Stomach (tissue), 9 donors: Measurements from ENCODE around the gene ZFYVE9. TPM values are rescaled to one million over a fixed set of nuclear protein-coding genes. Genes with fewer than 3 reads are reported as not detected.

Experiments
- DNase-seq, 2 donors: peaks; one replicate each; pipeline versions ENCODE4 v3.0.0 to v3.0.0-alpha.2; 2013 to 2019
- H3K27ac ChIP-seq, 5 donors: fragments of 200-600 bp in 4 of 5; sonication (generic) in 4 of 5; one replicate each; pipeline ENCODE4 v1.5.1; 2013 to 2019; ENCODE audit warnings: mild to moderate bottlenecking in 1 of 5, moderate library complexity in 1 of 5
- H3K27me3 ChIP-seq, 3 donors: fragments of 200-600 bp; sonication (generic); one replicate each; pipeline ENCODE4 v1.5.1; 2017 to 2019; ENCODE audit warnings: mixed run types in 1 of 3
- H3K36me3 ChIP-seq, 4 donors: fragments of 200-600 bp; sonication (generic); 1 replicate in 3 of 4; 2 replicates in 1 of 4; pipeline ENCODE4 v1.5.1; 2016 to 2019
- H3K4me1 ChIP-seq, 4 donors: fragments of 200-600 bp; sonication (generic); one replicate each; pipeline ENCODE4 v1.5.1; 2016 to 2019
- H3K4me3 ChIP-seq, 4 donors: fragments of 200-600 bp; sonication (generic) in 3 of 4; one replicate each; pipeline ENCODE4 v1.5.1; 2016 to 2019; ENCODE audit warnings: mild to moderate bottlenecking in 1 of 4
- H3K9me3 ChIP-seq, 4 donors: fragments of 200-600 bp; sonication (generic); one replicate each; pipeline ENCODE4 v1.5.1; 2016 to 2019
- EP300 ChIP-seq: sonication (generic); formaldehyde crosslinking; IDR thresholded peaks from one replicate; pipeline ENCODE4 v1.6.1; 2017; ENCODE audit warnings: antibody characterized with exemption
- POLR2A ChIP-seq, 4 donors: fragments of 450-650 bp; IDR thresholded peaks; one replicate each; pipeline ENCODE4 v1.6.1; 2016; ENCODE audit warnings: antibody characterized with exemption in 4 of 4, control low read depth in 2 of 4, mild to moderate bottlenecking in 1 of 4, moderate library complexity in 1 of 4
- POLR2AphosphoS5 ChIP-seq, 3 donors: sonication (generic); formaldehyde crosslinking; IDR thresholded peaks; one replicate each; pipeline ENCODE4 v1.6.1; 2016; ENCODE audit warnings: antibody characterized with exemption in 3 of 3
- WGBS, 5 donors: extraction: QIAGEN DNeasy Blood & Tissue Kit in 3 of 5; methylation state at CpG; one replicate each; pipeline versions ENCODE4 v1.1.5 to v1.1.7; 2013 to 2018; 5-methylcytosine and 5-hydroxymethylcytosine counted together
- intact Hi-C: fragments of 100-400 bp; cut with DNase I; formaldehyde crosslinking; loops from one replicate; pipeline ENCODE4 v1.15.1; 2023; ENCODE audit warnings: low total_unique reads
- polyA plus RNA-seq, 3 donors: library from polyadenylated mRNA; stranded (reverse); fragments of 200-250 nt; gene quantifications; one replicate each; pipeline ENCODE4 v1.2.3, GENCODE V29; 2013
- total RNA-seq, 5 donors: library from RNA; depleted of rRNA; stranded (reverse); fragments of >200 nt; gene quantifications; one replicate each; pipeline versions ENCODE4 v1.1.0 to v1.2.3, GENCODE V29; 2014 to 2016
- TF ChIP-seq, protein P1 (sequence below), 7 experiments: fragments of 450-650 bp in 4 of 7; fragments of 200-600 bp in 3 of 7; sonication (generic) in 3 of 7; IDR thresholded peaks; one replicate each; pipeline ENCODE4 v1.5.1; 2016 to 2019; ENCODE audit warnings: antibody characterized with exemption in 7 of 7, control low read depth in 2 of 7, mild to moderate bottlenecking in 1 of 7
- donor health status: healthy with polysubstance abuse.
- donor health status: Bipolar disorder and iron deficiency.
- donor health status: healthy.

ZFYVE9 gene
- total and polyA plus RNA-seq, 8 donors: 3.6 to 61.1 (median 15.7) TPM

GRCh38 chr1:52365071-52365745 is 223.3 kb downstream of the ZFYVE9 start:
- Histone ChIP-seq H3K9me3 (no peaks in the 10 kb centered on the region), H3K4me3 (peak overlapping the region; percentile 64 to 99 (median 92)), H3K27me3 (no peaks in the 10 kb centered on the region), H3K4me1 (peaks cover 9 to 47% (median 32%) of the 10 kb centered on the region in 4 donors), H3K36me3 (peaks cover 26 to 39% (median 31%) of the 10 kb centered on the region in 4 donors), H3K27ac (peak overlapping the region; percentile 89 to 98 (median 97))
- DNase-seq: peak; percentile 47 to 81
- TF ChIP-seq, protein P1, sequence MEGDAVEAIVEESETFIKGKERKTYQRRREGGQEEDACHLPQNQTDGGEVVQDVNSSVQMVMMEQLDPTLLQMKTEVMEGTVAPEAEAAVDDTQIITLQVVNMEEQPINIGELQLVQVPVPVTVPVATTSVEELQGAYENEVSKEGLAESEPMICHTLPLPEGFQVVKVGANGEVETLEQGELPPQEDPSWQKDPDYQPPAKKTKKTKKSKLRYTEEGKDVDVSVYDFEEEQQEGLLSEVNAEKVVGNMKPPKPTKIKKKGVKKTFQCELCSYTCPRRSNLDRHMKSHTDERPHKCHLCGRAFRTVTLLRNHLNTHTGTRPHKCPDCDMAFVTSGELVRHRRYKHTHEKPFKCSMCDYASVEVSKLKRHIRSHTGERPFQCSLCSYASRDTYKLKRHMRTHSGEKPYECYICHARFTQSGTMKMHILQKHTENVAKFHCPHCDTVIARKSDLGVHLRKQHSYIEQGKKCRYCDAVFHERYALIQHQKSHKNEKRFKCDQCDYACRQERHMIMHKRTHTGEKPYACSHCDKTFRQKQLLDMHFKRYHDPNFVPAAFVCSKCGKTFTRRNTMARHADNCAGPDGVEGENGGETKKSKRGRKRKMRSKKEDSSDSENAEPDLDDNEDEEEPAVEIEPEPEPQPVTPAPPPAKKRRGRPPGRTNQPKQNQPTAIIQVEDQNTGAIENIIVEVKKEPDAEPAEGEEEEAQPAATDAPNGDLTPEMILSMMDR (IDR thresholded peaks at IDR 0.05): no peak
- TF ChIP-seq POLR2AphosphoS5 (IDR thresholded peaks at IDR 0.05): peak in 2 of 3 donors; percentile 7 to 39
- intact Hi-C loops: no loop called here
- WGBS, 5 donors: 3 to 10% (median 6%) methylated on average over 21 to 22 of the region's 22 CpGs

GRCh38 chr1:52365746-52366516 is 224.0 kb downstream of the ZFYVE9 start, which contains the start of gene CC2D1B:
Gene CC2D1B (minus strand): TSS chr1:52366205. CDS start chr1:52364620, 1,585 bp downstream.
- intact Hi-C loops: no loop called here
- Histone ChIP-seq H3K9me3 (no peaks in the 10 kb centered on the region), H3K4me3 (peak within 1 kb of the TSS; percentile 64 to 99 (median 92)), H3K4me1 (peaks cover 9 to 47% (median 32%) of the 10 kb centered on the region in 4 donors), H3K36me3 (peaks cover 19 to 31% (median 24%) of the 10 kb centered on the region in 4 donors), H3K27ac (peak within 1 kb of the TSS; percentile 89 to 98 (median 97)), H3K27me3 (no peaks in the 10 kb centered on the region)
- peak; percentile 99 for DNase-seq
- peak in 2 of 4 donors; percentile 46 to 78 for TF ChIP-seq POLR2A (IDR thresholded peaks at IDR 0.05)
- TF ChIP-seq, protein P1 (IDR thresholded peaks at IDR 0.05): peak in 3 of 7 experiments; percentile 36 to 50 (median 42)
- peak; percentile 90 to 98 (median 97) for TF ChIP-seq POLR2AphosphoS5 (IDR thresholded peaks at IDR 0.05)
- TF ChIP-seq EP300: no peak
- 0 to 1% (median 1%) methylated on average over 19 to 92 of the region's 92 CpGs for WGBS, 5 donors

DNA sequence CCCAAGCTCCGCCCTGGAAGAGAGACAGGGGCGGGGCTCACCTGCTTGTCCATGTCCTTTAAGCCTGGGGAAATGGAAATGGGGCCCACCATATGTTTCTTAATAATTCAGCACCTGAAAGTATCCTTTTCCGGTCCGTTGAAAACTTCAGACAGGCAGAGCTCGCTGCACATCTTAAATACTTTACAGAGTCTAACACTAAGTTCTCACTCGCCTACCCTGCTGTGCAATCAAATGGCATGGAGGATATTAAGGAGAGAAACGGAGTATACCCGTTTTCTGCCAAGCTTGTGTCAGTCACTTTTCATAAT is 224.6 kb downstream of the ZFYVE9 start:
- intact Hi-C loops: no loop called here
- Histone ChIP-seq H3K27me3 (no peaks in the 10 kb centered on the region), H3K4me1 (peaks cover 9 to 47% (median 32%) of the 10 kb centered on the region in 4 donors), H3K36me3 (peaks cover 13 to 26% (median 19%) of the 10 kb centered on the region in 4 donors), H3K9me3 (no peaks in the 10 kb centered on the region), H3K27ac (peak overlapping the region; percentile 89 to 98 (median 97)), H3K4me3 (peak overlapping the region; percentile 64 to 99 (median 92))
- WGBS, 5 donors: 11 to 45% (median 18%) methylated on average over 4 to 8 of the region's 8 CpGs
- DNase-seq: no peak
- TF ChIP-seq, protein P1 (IDR thresholded peaks at IDR 0.05): no peak
- TF ChIP-seq POLR2AphosphoS5 (IDR thresholded peaks at IDR 0.05) (no peak), POLR2A (IDR thresholded peaks at IDR 0.05) (no peak)

GRCh38 chr1:52367272-52367671 is 225.4 kb downstream of the ZFYVE9 start:
- Histone ChIP-seq H3K4me3 (no peak overlapping the region), H3K4me1 (peaks cover 9 to 44% (median 32%) of the 10 kb centered on the region in 4 donors), H3K27ac (no peak overlapping the region), H3K9me3 (no peaks in the 10 kb centered on the region), H3K27me3 (no peaks in the 10 kb centered on the region), H3K36me3 (peaks cover 5 to 18% (median 11%) of the 10 kb centered on the region in 4 donors)
- DNase-seq: no peak
- intact Hi-C loops: no loop called here
- TF ChIP-seq POLR2A (IDR thresholded peaks at IDR 0.05) (no peak), POLR2AphosphoS5 (IDR thresholded peaks at IDR 0.05) (no peak), EP300 (no peak)
- TF ChIP-seq, protein P1 (IDR thresholded peaks at IDR 0.05): no peak
- WGBS, 5 donors: 86 to 90% (median 89%) methylated on average over 5 of the region's 5 CpGs
